Measurements from ENCODE around the gene STK32B. TPM values are rescaled to one million over a fixed set of nuclear protein-coding genes. Genes with fewer than 3 reads are reported as not detected.

Gene STK32B
- total RNA-seq, 4 donors from 2014 or later, result 1.6 to 3.4 (median 1.9) TPM

GRCh38 chr4:5084911-5085475, 33.7 kb downstream of the STK32B start:
- DNase-seq (ENCODE audit: low spot score in 2 of 2), result no peak
- TF ChIP-seq CTCF (IDR thresholded peaks at IDR 0.05) (no peak), POLR2A (IDR thresholded peaks at IDR 0.05) (no peak)
- 30 to 37% methylated on average over 3 of the region's 3 CpGs for WGBS, 2 donors
- H3K4me3 ChIP-seq (ENCODE audit: low read depth, poor library complexity, severe bottlenecking), result no peak overlapping the region
- intact Hi-C loops (cut with DNase I; ENCODE audit: low total_unique reads), result no loop called here

DNA sequence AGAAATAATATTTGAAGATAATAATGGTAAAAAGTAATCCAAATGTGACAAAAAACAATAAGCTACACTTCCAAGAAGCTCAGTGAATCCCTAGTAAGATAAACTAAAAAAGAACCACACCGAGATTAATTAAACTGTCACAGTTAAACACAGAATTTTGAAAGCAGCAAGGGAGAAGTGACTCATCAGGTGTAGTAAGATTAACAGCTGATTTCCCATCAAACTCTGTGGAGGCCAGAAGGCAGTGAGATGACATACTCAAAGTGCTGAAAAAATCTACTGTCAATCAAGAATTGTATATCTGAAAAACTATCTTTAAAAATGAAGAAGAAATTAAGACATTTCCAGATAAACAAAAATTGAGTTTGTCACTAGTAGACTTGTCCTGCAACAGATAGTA, 35.3 kb downstream of the STK32B start:
- DNase-seq (ENCODE audit: low spot score in 2 of 2), result no peak
- TF ChIP-seq CTCF (IDR thresholded peaks at IDR 0.05) (no peak), POLR2A (IDR thresholded peaks at IDR 0.05) (no peak)
- H3K4me3 ChIP-seq (ENCODE audit: low read depth, poor library complexity, severe bottlenecking), result no peak overlapping the region
- intact Hi-C loops (cut with DNase I; ENCODE audit: low total_unique reads), result no loop called here
- WGBS, 2 donors, result 90 to 93% methylated on average over 1 of the region's 1 CpG

DNA sequence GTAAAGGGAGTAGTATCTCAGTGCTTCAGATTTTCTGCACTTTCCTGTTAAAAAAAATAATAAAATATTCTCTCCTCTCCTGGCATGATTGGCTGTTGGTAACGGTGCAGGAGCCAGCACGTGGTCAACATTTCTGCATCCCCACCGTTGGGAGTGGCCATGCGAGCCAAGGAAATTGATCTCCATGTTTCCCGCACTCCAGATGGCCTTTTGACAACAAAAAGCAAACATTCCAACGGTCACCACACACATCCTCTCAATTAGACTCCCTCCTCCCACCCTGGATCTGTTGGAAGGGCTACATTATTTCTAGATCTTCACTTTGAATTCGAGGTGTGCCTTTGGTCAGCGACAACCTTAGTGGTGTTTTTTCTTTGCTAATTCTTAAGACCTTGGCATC, 45.0 kb downstream of the STK32B start:
- intact Hi-C loops (cut with DNase I; ENCODE audit: low total_unique reads), result no loop called here
- TF ChIP-seq CTCF (IDR thresholded peaks at IDR 0.05), result no peak
- TF ChIP-seq POLR2A (IDR thresholded peaks at IDR 0.05), result no peak
- no peak for DNase-seq (ENCODE audit: low spot score in 2 of 2)
- 69 to 75% methylated on average over 8 of the region's 8 CpGs for WGBS, 2 donors
- no peak overlapping the region for H3K4me3 ChIP-seq (ENCODE audit: low read depth, poor library complexity, severe bottlenecking)

- TF ChIP-seq POLR2A (IDR thresholded peaks at IDR 0.05), result no peak
- no peak for TF ChIP-seq CTCF (IDR thresholded peaks at IDR 0.05)
- 25 to 38% methylated on average over 1 of the region's 1 CpG for WGBS, 2 donors
- H3K4me3 ChIP-seq (ENCODE audit: low read depth, poor library complexity, severe bottlenecking), result no peak overlapping the region
- intact Hi-C loops (cut with DNase I; ENCODE audit: low total_unique reads), result no loop called here
- no peak for DNase-seq (ENCODE audit: low spot score in 2 of 2)
Measured at GRCh38 chr4:5098176-5098575, 46.9 kb downstream of the STK32B start.

DNA sequence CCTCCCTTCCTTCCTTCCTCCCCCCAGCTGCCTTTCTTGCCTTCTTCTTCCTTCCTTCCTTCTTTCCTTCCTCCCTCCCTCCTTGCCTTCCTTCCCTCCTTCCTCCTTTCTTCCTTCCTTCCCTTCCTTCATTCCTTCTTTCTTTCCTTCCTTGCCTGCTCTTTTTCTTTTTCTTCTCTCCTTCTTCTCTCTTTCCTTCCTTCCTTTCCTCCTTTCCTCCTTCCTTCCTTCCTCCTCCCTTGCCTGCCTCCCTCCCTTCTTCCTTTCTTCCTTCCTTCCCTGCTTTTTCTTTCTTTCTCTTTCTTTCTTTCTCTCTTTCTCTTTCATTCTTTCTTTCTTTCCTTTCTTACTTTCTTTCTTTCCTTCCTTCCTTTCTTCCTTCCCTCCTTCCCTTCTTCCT, 49.1 kb downstream of the STK32B start:
- TF ChIP-seq POLR2A (IDR thresholded peaks at IDR 0.05), result no peak
- no peak overlapping the region for H3K4me3 ChIP-seq (ENCODE audit: low read depth, poor library complexity, severe bottlenecking)
- intact Hi-C loops (cut with DNase I; ENCODE audit: low total_unique reads), result no loop called here
- DNase-seq (ENCODE audit: low spot score in 2 of 2), result no peak

DNA sequence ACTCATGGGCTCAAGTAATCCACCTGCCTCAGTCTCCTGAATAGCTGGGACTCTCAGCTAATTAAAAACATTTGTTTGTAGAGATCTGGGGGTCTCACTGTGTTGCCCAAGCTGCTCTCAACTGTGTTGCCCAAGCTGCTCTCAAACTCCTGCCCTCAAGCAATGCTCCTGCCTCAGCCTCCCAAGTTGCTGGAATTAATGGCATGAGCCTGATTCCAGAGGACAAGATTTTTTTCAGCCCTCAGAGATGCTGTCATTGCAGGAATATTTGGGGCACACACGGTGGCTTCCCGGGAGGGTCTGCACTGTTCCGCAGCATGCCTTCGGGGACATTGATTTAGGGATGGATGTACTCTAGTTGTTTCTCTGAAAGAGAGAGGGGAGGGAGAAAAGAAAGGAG, 49.7 kb downstream of the STK32B start:
- no peak for TF ChIP-seq POLR2A (IDR thresholded peaks at IDR 0.05)
- no peak for TF ChIP-seq CTCF (IDR thresholded peaks at IDR 0.05)
- intact Hi-C loops (cut with DNase I; ENCODE audit: low total_unique reads), result no loop called here
- H3K4me3 ChIP-seq (ENCODE audit: low read depth, poor library complexity, severe bottlenecking), result no peak overlapping the region
- DNase-seq (ENCODE audit: low spot score in 2 of 2), result no peak
- WGBS, 2 donors, result 61 to 69% methylated on average over 4 of the region's 4 CpGs

Data from lower leg skin (tissue), 4 donors.